ENCODE data around the gene CIAO2A. TPM values are rescaled to one million over a fixed set of nuclear protein-coding genes. Genes with fewer than 3 reads are reported as not detected.

The CIAO2A gene
- total and polyA plus RNA-seq, 9 donors: 13.2 to 43.8 (median 29.4) TPM

DNA sequence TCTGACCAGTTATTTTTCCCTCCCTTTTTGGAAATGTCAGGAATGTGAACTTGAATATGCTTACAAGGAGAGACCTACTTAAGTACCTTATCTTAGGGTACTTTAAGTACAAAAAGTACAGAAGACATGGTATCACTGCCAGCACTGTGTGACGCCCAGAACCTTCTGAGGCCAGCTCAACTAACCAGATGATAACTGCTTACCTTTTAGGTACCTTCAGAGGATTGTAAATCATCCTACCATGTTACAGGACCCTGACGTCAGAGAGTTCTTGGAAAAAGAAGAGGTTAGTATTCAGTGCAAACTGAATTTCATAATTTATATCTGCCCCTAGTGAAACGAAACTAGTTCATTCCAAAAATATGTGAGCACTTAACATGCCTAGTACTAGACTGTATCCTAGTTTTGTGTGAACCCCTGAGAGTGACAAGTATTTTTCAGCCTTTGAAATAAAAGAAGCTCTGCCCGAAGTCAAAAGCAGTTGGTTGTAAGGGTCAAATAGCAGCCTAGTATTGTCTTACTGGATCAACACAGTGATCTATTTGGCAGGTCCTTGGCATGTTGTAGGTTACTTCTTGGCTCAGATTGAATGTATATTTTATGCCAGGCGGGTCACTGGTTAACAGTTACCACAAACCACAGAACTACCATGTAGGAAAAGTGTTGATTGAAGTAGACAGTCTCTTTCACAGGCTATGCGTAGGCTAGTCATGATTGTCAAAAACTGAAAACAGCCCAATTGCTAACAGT lies 34.1 kb upstream of the CIAO2A start:
- Histone ChIP-seq H3K36me3 (no peaks in the 10 kb centered on the region), H3K4me3 (no peak overlapping the region), H3K4me1 (ENCODE audit: insufficient read depth) (no peaks in the 10 kb centered on the region), H3K27me3 (no peaks in the 10 kb centered on the region), H3K27ac (no peak overlapping the region), H3K9me3 (no peaks in the 10 kb centered on the region)
- no peak for DNase-seq
- 74 to 83% (median 81%) methylated on average over 6 of the region's 6 CpGs for WGBS, 3 donors
- no peak for TF ChIP-seq EP300 (IDR thresholded peaks at IDR 0.05)
- no peak for TF ChIP-seq POLR2A (IDR thresholded peaks at IDR 0.05)
- TF ChIP-seq, protein P1, sequence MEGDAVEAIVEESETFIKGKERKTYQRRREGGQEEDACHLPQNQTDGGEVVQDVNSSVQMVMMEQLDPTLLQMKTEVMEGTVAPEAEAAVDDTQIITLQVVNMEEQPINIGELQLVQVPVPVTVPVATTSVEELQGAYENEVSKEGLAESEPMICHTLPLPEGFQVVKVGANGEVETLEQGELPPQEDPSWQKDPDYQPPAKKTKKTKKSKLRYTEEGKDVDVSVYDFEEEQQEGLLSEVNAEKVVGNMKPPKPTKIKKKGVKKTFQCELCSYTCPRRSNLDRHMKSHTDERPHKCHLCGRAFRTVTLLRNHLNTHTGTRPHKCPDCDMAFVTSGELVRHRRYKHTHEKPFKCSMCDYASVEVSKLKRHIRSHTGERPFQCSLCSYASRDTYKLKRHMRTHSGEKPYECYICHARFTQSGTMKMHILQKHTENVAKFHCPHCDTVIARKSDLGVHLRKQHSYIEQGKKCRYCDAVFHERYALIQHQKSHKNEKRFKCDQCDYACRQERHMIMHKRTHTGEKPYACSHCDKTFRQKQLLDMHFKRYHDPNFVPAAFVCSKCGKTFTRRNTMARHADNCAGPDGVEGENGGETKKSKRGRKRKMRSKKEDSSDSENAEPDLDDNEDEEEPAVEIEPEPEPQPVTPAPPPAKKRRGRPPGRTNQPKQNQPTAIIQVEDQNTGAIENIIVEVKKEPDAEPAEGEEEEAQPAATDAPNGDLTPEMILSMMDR (IDR thresholded peaks at IDR 0.05): no peak
- intact Hi-C loops (cut with DNase I): no loop called here

DNA sequence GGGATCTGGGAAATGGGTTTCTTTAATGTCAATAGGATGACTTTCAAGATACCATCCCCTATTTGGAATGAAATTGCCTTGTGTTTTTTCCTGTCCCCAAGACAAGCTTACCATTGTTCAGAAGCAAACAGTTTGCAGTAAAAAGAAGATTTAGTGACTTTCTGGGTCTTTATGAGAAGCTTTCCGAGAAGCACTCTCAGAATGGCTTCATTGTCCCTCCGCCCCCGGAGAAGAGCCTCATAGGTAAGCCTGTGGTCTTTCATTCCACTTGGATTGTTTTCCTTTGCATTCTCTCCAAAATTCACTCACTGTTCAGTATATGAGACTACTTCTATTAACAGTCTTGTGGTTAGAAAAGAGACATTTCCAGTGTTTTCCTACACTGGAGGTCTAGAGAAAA lies 32.3 kb upstream of the CIAO2A start:
- no peaks in the 10 kb centered on the region for H3K9me3 ChIP-seq
- peaks cover 3% of the 10 kb centered on the region for H3K4me1 ChIP-seq (ENCODE audit: insufficient read depth)
- intact Hi-C loops (cut with DNase I): no loop called here
- no peaks in the 10 kb centered on the region for H3K36me3 ChIP-seq
- no peak for TF ChIP-seq EP300 (IDR thresholded peaks at IDR 0.05)
- TF ChIP-seq, protein P1 (IDR thresholded peaks at IDR 0.05): no peak
- no peak for TF ChIP-seq POLR2A (IDR thresholded peaks at IDR 0.05)
- no peaks in the 10 kb centered on the region for H3K27me3 ChIP-seq
- no peak for DNase-seq
- 64 to 96% (median 84%) methylated on average over 3 of the region's 3 CpGs for WGBS, 3 donors
- no peak overlapping the region for H3K27ac ChIP-seq
- no peak overlapping the region for H3K4me3 ChIP-seq

DNA sequence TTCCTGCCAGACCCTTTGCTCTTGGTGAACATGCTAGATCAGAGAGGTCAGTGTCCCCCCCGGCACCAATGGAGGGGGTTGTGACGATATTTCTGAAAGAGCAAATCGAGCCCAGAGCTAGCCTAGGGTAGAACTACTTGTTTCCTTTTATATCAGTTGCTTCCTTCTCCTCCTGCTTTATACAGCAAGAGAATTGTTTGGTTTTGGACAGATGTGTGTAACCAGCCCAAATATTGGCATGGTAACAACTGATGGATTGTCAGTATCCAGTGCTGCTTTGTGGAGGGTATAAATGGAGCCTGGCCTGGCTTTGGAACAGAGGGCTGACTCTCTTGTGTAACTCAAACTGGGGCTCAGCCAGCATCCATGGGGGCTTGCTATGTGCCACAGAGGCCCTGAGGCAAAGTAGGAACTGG lies 29.3 kb upstream of the CIAO2A start:
- peaks cover 3% of the 10 kb centered on the region for H3K4me1 ChIP-seq (ENCODE audit: insufficient read depth)
- 33 to 65% (median 53%) methylated on average over 3 of the region's 3 CpGs for WGBS, 3 donors
- H3K27me3 ChIP-seq: no peaks in the 10 kb centered on the region
- H3K9me3 ChIP-seq: no peaks in the 10 kb centered on the region
- H3K4me3 ChIP-seq: no peak overlapping the region
- TF ChIP-seq EP300 (IDR thresholded peaks at IDR 0.05): no peak
- TF ChIP-seq, protein P1 (IDR thresholded peaks at IDR 0.05): no peak
- TF ChIP-seq POLR2A (IDR thresholded peaks at IDR 0.05): no peak
- DNase-seq: no peak
- intact Hi-C loops (cut with DNase I): no loop called here
- H3K36me3 ChIP-seq: no peaks in the 10 kb centered on the region
- no peak overlapping the region for H3K27ac ChIP-seq

DNA sequence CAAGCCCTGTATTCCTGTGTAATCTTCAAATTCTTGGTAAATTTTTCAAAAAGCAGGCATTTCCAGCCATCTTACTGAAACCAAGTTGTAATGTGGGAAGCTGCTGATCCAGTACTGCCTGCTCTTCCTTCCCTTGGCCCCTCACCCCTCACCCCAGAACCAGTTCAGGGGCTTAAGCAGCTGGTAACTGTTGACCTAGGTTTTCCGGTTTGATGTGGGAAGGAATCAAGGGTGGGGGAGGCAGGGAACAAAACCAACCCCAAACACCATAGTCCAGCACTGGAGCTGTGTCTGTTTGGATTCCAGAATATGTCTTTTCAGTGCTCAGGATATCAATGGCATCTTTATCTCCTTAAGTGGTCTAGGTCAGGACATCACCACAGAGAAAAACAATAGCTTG lies 28.8 kb upstream of the CIAO2A start:
- H3K9me3 ChIP-seq: no peaks in the 10 kb centered on the region
- no peak for DNase-seq
- intact Hi-C loops (cut with DNase I): no loop called here
- no peaks in the 10 kb centered on the region for H3K36me3 ChIP-seq
- no peak overlapping the region for H3K27ac ChIP-seq
- H3K4me1 ChIP-seq (ENCODE audit: insufficient read depth): peaks cover 3% of the 10 kb centered on the region
- TF ChIP-seq, protein P1 (IDR thresholded peaks at IDR 0.05): no peak
- TF ChIP-seq EP300 (IDR thresholded peaks at IDR 0.05) (no peak), POLR2A (IDR thresholded peaks at IDR 0.05) (no peak)
- no peak overlapping the region for H3K4me3 ChIP-seq
- H3K27me3 ChIP-seq: no peaks in the 10 kb centered on the region
- WGBS, 3 donors: 25 to 35% (median 30%) methylated on average over 1 of the region's 1 CpG
